Measurements from ENCODE around the gene SV2C. TPM values are rescaled to one million over a fixed set of nuclear protein-coding genes. Genes with fewer than 3 reads are reported as not detected.

Gene SV2C
- total and polyA plus RNA-seq, 2 of the 13 experiments (the other 11 are each of a cell fraction or from before 2014, with no cell fraction given), result not detected

- H3K79me2 ChIP-seq (ENCODE audit: insufficient read depth, low read length), result no peaks in the 10 kb centered on the region
- in situ Hi-C loops (cut with HindIII; ENCODE audit: extremely low pct_ligation_motif_present, low pct_unique_long_range_greater_than_20kb), result no loop called here
- H3K27me3 ChIP-seq (ENCODE audit: control insufficient read depth in 1 of 2, insufficient read depth in 2 of 2, low read length in 2 of 2), result no peaks in the 10 kb centered on the region; a peak in 1 of 5 replicates
- no peaks in the 10 kb centered on the region; the same call in 1 of the 2 replicates for H4K20me1 ChIP-seq (ENCODE audit: insufficient read depth, low read length)
- H2AFZ ChIP-seq (ENCODE audit: low read length), result no peak overlapping the region
- BruUV-seq (replicated peaks), result no TSS peak
- no peak overlapping the region for H3K9ac ChIP-seq (ENCODE audit: insufficient read depth, low read depth, low read length)
- TF ChIP-seq PRDM10 (CRISPR knock-in tag; IDR thresholded peaks at IDR 0.05; ENCODE audit: low read depth) (no peak), ATRX (CRISPR knock-in tag; IDR thresholded peaks at IDR 0.05; ENCODE audit: borderline replicate concordance) (no peak), HNF1A (IDR thresholded peaks at IDR 0.05; ENCODE audit: low read depth) (no peak), HNF1A (CRISPR knock-in tag; IDR thresholded peaks at IDR 0.05; ENCODE audit: borderline replicate concordance) (no peak), HOXA5 (CRISPR knock-in tag; IDR thresholded peaks at IDR 0.05) (no peak)
- ATAC-seq (no peak), FAIRE-seq (no peak), DNase-seq (ENCODE audit: low spot score) (no peak)
- no peak overlapping the region for H3K4me2 ChIP-seq (ENCODE audit: low read depth, low read length)
- POLR2A ChIA-PET, result no interaction called here
- CTCF ChIA-PET (ENCODE audit: low intra/inter-chr PET ratio, low total read pairs), result no interaction called here
- H3K4me1 ChIP-seq (ENCODE audit: insufficient read depth, low read length), result no peaks in the 10 kb centered on the region
- WGBS (ENCODE audit: low lambda C conversion rate), result 0% methylated on average over 1 of the region's 1 CpG
- intact Hi-C loops (cut with micrococcal nuclease; ENCODE audit: unreplicated experiment), result no loop called here
- H3K9me3 ChIP-seq (ENCODE audit: low read length), result no peaks in the 10 kb centered on the region
- no peaks in the 10 kb centered on the region for H3K36me3 ChIP-seq (replicated peaks in 1 of 2; ENCODE audit: control insufficient read depth in 1 of 2, insufficient read depth in 2 of 2, low read length in 2 of 2)
- H3K4me3 ChIP-seq (replicated peaks in 1 of 3; ENCODE audit: insufficient read depth in 1 of 3, low read depth in 2 of 3, low read length in 3 of 3), result no peak overlapping the region
- no peak overlapping the region for H3K27ac ChIP-seq (ENCODE audit: extremely low read length, insufficient read depth, low read length)
These were observed 8.2 kb downstream of the SV2C start for GRCh38 chr5:76091351-76091750.
